PC-9 (cell line): ENCODE measurements around the gene RRP12. TPM values are rescaled to one million over a fixed set of nuclear protein-coding genes. Genes with fewer than 3 reads are reported as not detected.
A peak's percentile ranks its signal among the peaks of the same experiment; 100 is the strongest.

Source experiments
- BruUV-seq: library from RNA; stranded (reverse); fragments of 400-500 nt; replicated peaks from 2 replicates; lab custom pipeline; 2021; lab: Mats Ljungman, UMichigan
- CTCF ChIA-PET: fragments of 300-600 bp; sonication (Branson Sonifier 250); formaldehyde crosslinking; loops from one replicate; lab custom pipeline; 2022; ENCODE audit warnings: antibody characterized with exemption; lab: Charles Lee
- POLR2A ChIA-PET: fragments of 300-600 bp; sonication (Branson Sonifier 250); formaldehyde crosslinking; loops from one replicate; lab custom pipeline; 2022; ENCODE audit warnings: antibody characterized with exemption; ENCODE audit not compliant: unreplicated experiment; lab: Charles Lee
- DNase-seq, 2 experiments: peaks; one replicate each; pipeline versions ENCODE4 v3.0.0 to v3.0.0-alpha.2; 2015 to 2022; ENCODE audit warnings: mixed read lengths in 1 of 2
- H2AFZ ChIP-seq: fragments of 200-600 bp; sonication (generic); 2 replicates; pipeline ENCODE4 v1.8.1; 2017; ENCODE audit warnings: antibody characterized with exemption
- H3F3A ChIP-seq: fragments of 200-600 bp; sonication (generic); 2 replicates; pipeline ENCODE4 v1.8.1; 2017; ENCODE audit warnings: antibody characterized with exemption, mild to moderate bottlenecking, low read depth; ENCODE audit not compliant: insufficient read depth
- H3K27ac ChIP-seq: fragments of 200-600 bp; sonication (generic); 2 replicates; pipeline ENCODE4 v1.6.1; 2016; ENCODE audit warnings: mixed run types
- H3K27me3 ChIP-seq: fragments of 200-600 bp; sonication (generic); 2 replicates; pipeline ENCODE4 v1.6.1; 2016; ENCODE audit warnings: low read depth, mixed run types; ENCODE audit not compliant: insufficient read depth
- H3K36me3 ChIP-seq: fragments of 200-600 bp; sonication (generic); 2 replicates; pipeline ENCODE4 v1.6.1; 2016; ENCODE audit warnings: low read depth, mixed run types
- H3K4me1 ChIP-seq: fragments of 200-600 bp; sonication (generic); replicated peaks from 2 replicates; pipeline ENCODE4 v1.6.1; 2016; ENCODE audit warnings: mixed run types; ENCODE audit not compliant: insufficient read depth
- H3K4me2 ChIP-seq: fragments of 200-600 bp; sonication (generic); 2 replicates; pipeline ENCODE4 v1.6.1; 2017; ENCODE audit warnings: mixed run types
- H3K4me3 ChIP-seq: fragments of 200-600 bp; sonication (generic); 2 replicates; pipeline ENCODE4 v1.6.1; 2016; ENCODE audit warnings: mixed run types
- H3K79me2 ChIP-seq: fragments of 200-600 bp; sonication (generic); 2 replicates; pipeline ENCODE4 v1.6.1; 2017; ENCODE audit warnings: low read depth, mixed run types
- H3K9me2 ChIP-seq: fragments of 200-600 bp; sonication (generic); 2 replicates; pipeline ENCODE4 v1.8.1; 2017; ENCODE audit warnings: mild to moderate bottlenecking; ENCODE audit not compliant: insufficient read depth
- H3K9me3 ChIP-seq: fragments of 200-600 bp; sonication (generic); 2 replicates; pipeline ENCODE4 v1.8.1; 2016; ENCODE audit warnings: low read depth; ENCODE audit not compliant: insufficient read depth
- H4K20me1 ChIP-seq: fragments of 200-600 bp; sonication (generic); 2 replicates; pipeline ENCODE4 v1.8.1; 2017; ENCODE audit not compliant: insufficient read depth
- CTCF ChIP-seq: fragments of 200-600 bp; sonication (generic); conservative IDR thresholded peaks from 2 replicates; pipeline ENCODE4 v1.6.1; 2017; ENCODE audit warnings: mixed run types, antibody characterized with exemption, mild to moderate bottlenecking, moderate library complexity
- EZH2 ChIP-seq: fragments of 200-600 bp; sonication (generic); IDR thresholded peaks from 2 replicates; pipeline ENCODE4 v1.8.0; 2017; ENCODE audit warnings: antibody characterized with exemption, low read depth
- intact Hi-C: fragments of 100-400 bp; cut with micrococcal nuclease; formaldehyde crosslinking; loops from one replicate; pipeline ENCODE4 v1.10.0; 2022; ENCODE audit not compliant: unreplicated experiment
- total RNA-seq: library from RNA; stranded (reverse); gene quantifications from 2 replicates; pipeline ENCODE4 v1.2.3, GENCODE V29; 2021

Gene RRP12
- total RNA-seq, 1 experiment from 2014 or later, result 34.3 TPM

GRCh38 chr10:97416565-97416964 is 15.4 kb upstream of the RRP12 start:
- no peak overlapping the region for H3K4me2 ChIP-seq
- no peaks in the 10 kb centered on the region for H3K27me3 ChIP-seq
- intact Hi-C loops, result no loop called here
- no peaks in the 10 kb centered on the region for H3K9me3 ChIP-seq
- TF ChIP-seq EZH2, result no peak
- no peak for TF ChIP-seq CTCF
- no TSS peak for BruUV-seq
- no peaks in the 10 kb centered on the region for H4K20me1 ChIP-seq
- no peaks in the 10 kb centered on the region for H3K36me3 ChIP-seq
- no peak overlapping the region for H3K4me3 ChIP-seq
- H3K4me1 ChIP-seq, result no peaks in the 10 kb centered on the region; the same call in 1 of the 2 replicates
- CTCF ChIA-PET, result no interaction called here
- POLR2A ChIA-PET, result no interaction called here
- H2AFZ ChIP-seq, result no peak overlapping the region
- no peak for DNase-seq
- no peaks in the 10 kb centered on the region for H3K79me2 ChIP-seq
- no peaks in the 10 kb centered on the region for H3K9me2 ChIP-seq
- H3F3A ChIP-seq, result 0 out of 2 replicates have a peak, but pooled peaks cover 4% of the 10 kb centered on the region
- H3K27ac ChIP-seq, result no peak overlapping the region

- Histone ChIP-seq H3K9me2 (no peaks in the 10 kb centered on the region), H3K27me3 (no peaks in the 10 kb centered on the region), H3K36me3 (no peaks in the 10 kb centered on the region), H3F3A (peaks cover 23% of the 10 kb centered on the region), H3K4me3 (no peak overlapping the region), H4K20me1 (no peaks in the 10 kb centered on the region), H3K4me2 (no peak overlapping the region), H2AFZ (no peak overlapping the region), H3K27ac (peak overlapping the region; percentile 50), H3K9me3 (no peaks in the 10 kb centered on the region), H3K4me1 (peaks cover 10% of the 10 kb centered on the region), H3K79me2 (no peaks in the 10 kb centered on the region)
- intact Hi-C loops, result no loop called here
- ChIA-PET CTCF (no interaction called here), POLR2A (interaction anchor here (0.5 to 0.6 kb wide), 2 partner anchors 44 to 120 kb away, joined by 9 to 10 read pairs; partner anchors contain the start of gene ARHGAP19)
- no peak for TF ChIP-seq CTCF
- no peak for TF ChIP-seq EZH2
- BruUV-seq, result no TSS peak
- peak; percentile 47 to 81 for DNase-seq
Observed at GRCh38 chr10:97412891-97413304, 11.8 kb upstream of the RRP12 start.

GRCh38 chr10:97411406-97411805 is 10.3 kb upstream of the RRP12 start:
- no peaks in the 10 kb centered on the region for H3K36me3 ChIP-seq
- H3K27me3 ChIP-seq, result no peaks in the 10 kb centered on the region
- peaks cover 17% of the 10 kb centered on the region for H3K4me1 ChIP-seq
- H3K27ac ChIP-seq, result no peak overlapping the region
- TF ChIP-seq CTCF, result no peak
- no peak for TF ChIP-seq EZH2
- H3K9me2 ChIP-seq, result no peaks in the 10 kb centered on the region
- peaks cover 29% of the 10 kb centered on the region for H3F3A ChIP-seq
- intact Hi-C loops, result no loop called here
- H2AFZ ChIP-seq, result no peak overlapping the region
- H4K20me1 ChIP-seq, result no peaks in the 10 kb centered on the region
- DNase-seq, result no peak
- no peaks in the 10 kb centered on the region for H3K79me2 ChIP-seq
- ChIA-PET POLR2A (no interaction called here), CTCF (interaction anchor here (0.6 kb wide), 1 partner anchor 13 kb away, joined by 9 read pairs; no protein-coding TSS in a partner anchor)
- no TSS peak for BruUV-seq
- no peaks in the 10 kb centered on the region for H3K9me3 ChIP-seq
- H3K4me2 ChIP-seq, result no peak overlapping the region
- H3K4me3 ChIP-seq, result no peak overlapping the region
